Iris pigment epithelial cell (primary cell): ENCODE data around the gene AAR2.
A peak's percentile ranks its signal among the peaks of the same experiment; 100 is the strongest.

Experiments used
- DNase-seq: peaks from one replicate; pipeline ENCODE4 v3.0.0-alpha.2; 2011; ENCODE audit warnings: low read depth

AAR2 gene

GRCh38 chr20:36260316-36260715 is 24.0 kb downstream of the AAR2 start:
- DNase-seq, result no peak

- no peak for DNase-seq
Measured at GRCh38 chr20:36261389-36262105, 25.3 kb downstream of the AAR2 start.

- no peak for DNase-seq
Measured at GRCh38 chr20:36262440-36262839, 26.2 kb downstream of the AAR2 start.

GRCh38 chr20:36264426-36265246 is 28.4 kb downstream of the AAR2 start:
- no peak for DNase-seq

GRCh38 chr20:36266189-36266588 is 29.9 kb downstream of the AAR2 start:
- DNase-seq, result no peak

- DNase-seq, result no peak
Measured at GRCh38 chr20:36267605-36268381, 31.5 kb downstream of the AAR2 start.

- no peak for DNase-seq
Measured at GRCh38 chr20:36268440-36269342, 32.4 kb downstream of the AAR2 start.

GRCh38 chr20:36269507-36269906 is 33.2 kb downstream of the AAR2 start:
- DNase-seq, result no peak

- DNase-seq, result no peak
Measured at GRCh38 chr20:36270744-36271638, 34.7 kb downstream of the AAR2 start.

- DNase-seq, result no peak
Measured at GRCh38 chr20:36271639-36272546, 35.6 kb downstream of the AAR2 start.

GRCh38 chr20:36272547-36273220 is 36.4 kb downstream of the AAR2 start:
- DNase-seq, result no peak

GRCh38 chr20:36273414-36274180 is 37.3 kb downstream of the AAR2 start:
- peak; percentile 18 for DNase-seq

- DNase-seq, result no peak
Measured at GRCh38 chr20:36274181-36274841, 38.0 kb downstream of the AAR2 start.

- DNase-seq, result no peak
Measured at GRCh38 chr20:36275011-36275410, 38.7 kb downstream of the AAR2 start.

- no peak for DNase-seq
Measured at GRCh38 chr20:36275441-36276189, 39.3 kb downstream of the AAR2 start.

GRCh38 chr20:36277546-36277945 is 41.3 kb downstream of the AAR2 start:
- no peak for DNase-seq

- DNase-seq, result no peak
Measured at GRCh38 chr20:36279362-36279761, 43.1 kb downstream of the AAR2 start.
